ENCODE data around the gene EHD1.

DNA sequence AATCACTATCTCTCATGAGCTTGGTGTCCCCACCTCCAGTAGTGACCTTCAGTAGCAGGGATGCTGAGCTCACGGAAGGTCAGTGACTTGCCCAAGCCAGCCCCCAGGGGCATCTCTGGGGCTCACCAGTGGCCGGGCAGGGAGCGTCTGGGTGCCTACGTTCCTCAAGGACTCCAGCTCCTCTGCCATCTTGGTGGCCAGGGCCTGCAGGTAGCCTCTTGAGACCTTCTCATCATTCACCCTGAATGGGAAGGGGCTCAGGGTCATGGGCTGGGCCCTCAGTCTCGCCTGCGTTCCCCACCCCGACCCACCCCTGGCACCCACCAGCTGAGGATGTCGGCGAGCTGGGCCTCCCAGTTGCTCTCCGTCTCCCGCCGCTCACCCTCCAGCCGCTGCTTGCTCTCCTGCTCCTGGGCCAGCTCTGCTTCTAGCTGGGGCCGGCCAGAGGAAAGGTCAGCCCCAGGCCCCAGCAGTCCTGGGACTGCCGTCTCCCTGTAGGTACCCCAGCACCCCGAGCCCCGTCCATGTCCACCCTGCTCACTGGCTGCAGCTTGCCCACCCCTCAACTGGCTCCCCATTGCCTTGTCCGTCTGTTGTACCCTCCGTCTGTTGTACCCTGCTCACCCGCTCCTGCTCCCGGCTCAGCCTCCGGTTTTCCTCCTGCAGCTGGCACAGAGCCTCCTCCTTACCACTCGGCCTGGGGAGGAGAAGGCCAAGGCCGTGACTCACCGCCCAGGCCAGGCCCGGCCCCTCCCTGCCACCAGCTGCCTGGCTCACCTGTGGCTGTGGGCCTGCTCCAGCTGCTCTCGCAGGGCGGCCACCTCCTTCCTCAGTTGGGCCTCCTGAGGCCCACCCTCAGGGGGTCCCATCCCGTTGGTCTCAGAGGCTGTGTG, 43.5 kb downstream of the EHD1 start:
- TF ChIP-seq CTCF (conservative IDR thresholded peaks at IDR 0.05 in 1 of 2, IDR thresholded peaks at IDR 0.05 in 1 of 2; ENCODE audit: low read depth in 1 of 2, low read length in 2 of 2) (no peak), EZH2 (IDR thresholded peaks at IDR 0.05; ENCODE audit: low read length, missing control alignments) (no peak)

All from fibroblast of lung (primary cell).